ENCODE results near the gene ACP4.
A peak's percentile ranks its signal among the peaks of the same experiment; 100 is the strongest.
"Not testable (repeated sequence)": the region's sequence is repeated elsewhere in the genome, so short reads cannot be mapped to it uniquely, and the experiment has no call there.

Gene ACP4

DNA sequence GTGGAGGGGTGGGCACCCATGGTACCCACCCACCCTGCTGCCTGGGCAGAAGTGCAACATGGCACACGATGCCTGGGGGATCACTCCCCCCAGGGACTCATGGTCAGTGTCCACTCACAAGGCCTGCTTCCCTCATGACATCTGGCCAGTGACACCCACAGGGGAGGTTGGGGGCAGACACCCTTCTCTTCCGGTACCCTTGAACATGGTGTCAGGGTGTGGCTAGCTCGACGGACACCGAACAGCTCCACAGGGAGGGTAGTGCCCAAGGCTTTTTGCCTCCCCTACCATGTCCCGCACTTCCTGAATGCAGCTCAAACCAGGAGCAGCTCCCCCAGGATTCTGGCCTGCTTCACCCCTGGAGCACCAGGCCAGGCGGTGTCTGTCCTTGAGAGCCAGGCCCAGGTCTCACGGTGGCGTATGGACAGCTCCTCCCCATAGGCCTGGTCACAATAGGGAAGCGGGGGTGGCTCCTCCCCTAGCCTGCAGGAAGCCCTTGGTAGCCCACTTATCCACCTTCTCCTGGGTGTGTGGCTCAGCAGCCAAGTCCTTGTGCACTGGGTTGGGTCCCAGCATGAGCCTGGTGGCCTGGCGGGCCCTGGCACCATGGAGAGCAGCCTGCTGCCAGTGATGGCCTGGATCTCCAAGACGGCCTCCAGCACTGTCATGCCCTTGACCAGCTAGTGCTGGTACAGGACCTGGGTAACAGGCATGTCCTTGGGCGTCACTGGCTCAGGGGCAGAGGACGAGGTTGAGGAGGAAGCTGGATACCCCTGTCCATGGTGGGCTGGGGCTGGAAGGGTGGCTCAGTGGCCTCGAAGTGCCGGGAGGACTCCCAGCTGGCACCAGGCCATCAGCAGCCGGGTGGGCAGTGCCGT is 7.8 kb downstream of the ACP4 start:
- no peak for DNase-seq

DNA sequence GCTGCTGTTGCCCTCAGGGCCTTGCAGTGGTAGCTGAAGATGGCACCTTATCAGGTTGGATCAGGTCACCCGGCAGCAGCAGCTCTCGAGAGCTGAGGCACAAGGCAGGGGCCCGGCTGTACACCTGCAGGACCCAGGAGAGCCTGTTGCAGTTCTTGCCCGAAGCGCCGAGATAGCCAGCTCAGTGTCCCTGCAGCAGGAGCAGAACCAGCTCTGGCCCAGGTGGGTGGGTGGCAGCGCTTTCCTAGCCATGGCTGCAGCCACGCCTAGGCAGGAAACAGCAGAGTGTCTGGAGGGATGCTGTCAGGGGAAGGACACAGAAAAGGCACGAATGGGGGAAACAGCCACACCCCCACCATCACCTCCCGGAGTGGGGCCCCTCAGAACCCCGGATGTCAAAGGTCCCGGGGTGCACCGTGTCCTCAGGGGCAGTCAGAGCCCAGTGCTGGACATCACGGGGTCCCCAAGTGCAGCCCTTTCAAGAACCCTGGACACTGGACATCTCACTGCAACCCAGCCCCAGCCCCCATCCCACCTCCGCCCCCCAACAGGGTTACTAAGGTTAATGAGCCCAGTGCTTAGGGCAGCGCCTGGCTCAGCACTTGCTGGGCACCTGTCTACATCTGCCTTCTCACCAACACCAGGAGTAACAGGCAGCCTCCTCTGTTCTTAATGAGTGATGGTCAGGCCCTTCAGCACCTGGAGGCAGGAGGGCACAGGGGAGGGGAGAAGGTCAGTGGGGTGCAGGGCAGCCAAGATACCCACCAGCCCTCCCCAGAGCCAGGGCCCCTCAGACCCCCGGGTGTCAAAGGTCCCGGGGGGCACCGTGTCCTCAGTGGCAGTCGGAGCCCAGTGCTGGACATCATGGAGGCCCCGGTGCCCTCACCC is 8.7 kb downstream of the ACP4 start:
- no peak for DNase-seq

DNA sequence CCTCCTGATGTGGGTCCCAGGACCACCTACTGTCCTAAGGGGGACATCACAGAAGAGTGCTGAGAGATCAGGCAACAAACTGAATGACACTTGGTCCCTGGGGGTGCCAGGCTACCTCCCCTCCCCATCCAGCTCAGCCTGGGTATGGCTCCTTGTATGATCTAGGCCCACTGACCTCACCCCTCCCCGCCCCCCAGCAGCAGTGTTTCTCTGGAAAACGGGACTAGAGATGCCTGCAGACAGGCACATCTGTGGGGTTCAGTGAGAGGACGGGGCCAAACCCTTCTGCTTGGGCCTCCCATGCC is 9.3 kb downstream of the ACP4 start:
- DNase-seq: no peak

DNA sequence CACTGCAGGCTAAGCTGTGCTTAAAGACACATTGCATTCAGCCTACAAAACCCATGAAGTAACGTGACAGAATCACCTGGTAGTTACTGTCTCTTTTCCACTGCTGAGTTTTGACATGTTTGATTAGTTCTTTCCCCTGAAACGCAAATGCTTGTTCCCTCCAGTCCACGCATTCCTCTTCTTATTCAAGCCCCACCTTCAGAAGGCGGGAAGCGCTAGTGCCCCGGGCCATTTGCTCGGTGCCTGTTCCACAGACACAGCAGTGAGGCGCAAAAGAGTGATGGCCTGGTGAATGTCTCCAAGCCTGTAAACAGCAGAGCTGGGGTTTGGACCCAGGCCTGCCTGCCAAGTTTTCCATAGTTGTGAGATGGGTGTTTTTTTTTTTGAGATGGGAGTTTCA is 10.9 kb downstream of the ACP4 start:
- no peak for DNase-seq

DNA sequence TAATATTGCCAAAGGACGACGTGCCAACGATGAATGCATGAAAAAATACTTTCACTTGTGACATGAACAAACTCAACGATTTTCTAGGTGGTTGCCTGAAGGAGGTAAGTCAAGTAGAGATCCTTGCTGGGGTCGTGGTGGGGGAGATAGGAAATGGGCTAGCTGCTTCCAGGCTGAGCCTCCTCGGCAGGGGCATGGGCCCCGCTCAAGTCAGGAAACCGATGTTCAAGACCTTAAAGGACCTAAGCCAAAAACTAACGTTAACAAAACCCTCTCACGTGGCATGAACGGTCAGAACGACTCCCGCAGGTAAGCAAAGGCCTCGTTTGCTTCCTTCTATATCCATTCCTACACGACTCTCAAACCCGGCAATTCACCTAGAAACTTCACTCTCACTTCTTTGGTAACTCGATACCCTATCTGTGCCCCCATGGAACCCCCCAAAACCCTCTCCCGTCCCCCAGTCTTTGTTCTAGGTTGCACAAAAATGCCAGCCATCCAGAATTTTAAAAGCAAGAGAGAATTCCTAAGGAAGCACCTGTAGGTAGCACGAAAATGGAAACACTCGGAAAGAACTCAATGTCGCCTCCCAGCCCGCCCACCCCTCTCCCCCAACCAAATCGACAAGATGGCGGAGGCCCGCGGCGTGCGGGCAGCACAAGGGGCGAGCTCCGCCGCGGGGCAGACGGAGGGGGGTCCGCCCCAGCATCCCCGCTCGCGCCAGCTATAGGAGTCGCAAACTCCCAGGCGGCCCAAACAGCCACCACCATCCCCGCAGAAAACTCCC is 13.6 kb downstream of the ACP4 start:
- peak; percentile 59 for DNase-seq

DNA sequence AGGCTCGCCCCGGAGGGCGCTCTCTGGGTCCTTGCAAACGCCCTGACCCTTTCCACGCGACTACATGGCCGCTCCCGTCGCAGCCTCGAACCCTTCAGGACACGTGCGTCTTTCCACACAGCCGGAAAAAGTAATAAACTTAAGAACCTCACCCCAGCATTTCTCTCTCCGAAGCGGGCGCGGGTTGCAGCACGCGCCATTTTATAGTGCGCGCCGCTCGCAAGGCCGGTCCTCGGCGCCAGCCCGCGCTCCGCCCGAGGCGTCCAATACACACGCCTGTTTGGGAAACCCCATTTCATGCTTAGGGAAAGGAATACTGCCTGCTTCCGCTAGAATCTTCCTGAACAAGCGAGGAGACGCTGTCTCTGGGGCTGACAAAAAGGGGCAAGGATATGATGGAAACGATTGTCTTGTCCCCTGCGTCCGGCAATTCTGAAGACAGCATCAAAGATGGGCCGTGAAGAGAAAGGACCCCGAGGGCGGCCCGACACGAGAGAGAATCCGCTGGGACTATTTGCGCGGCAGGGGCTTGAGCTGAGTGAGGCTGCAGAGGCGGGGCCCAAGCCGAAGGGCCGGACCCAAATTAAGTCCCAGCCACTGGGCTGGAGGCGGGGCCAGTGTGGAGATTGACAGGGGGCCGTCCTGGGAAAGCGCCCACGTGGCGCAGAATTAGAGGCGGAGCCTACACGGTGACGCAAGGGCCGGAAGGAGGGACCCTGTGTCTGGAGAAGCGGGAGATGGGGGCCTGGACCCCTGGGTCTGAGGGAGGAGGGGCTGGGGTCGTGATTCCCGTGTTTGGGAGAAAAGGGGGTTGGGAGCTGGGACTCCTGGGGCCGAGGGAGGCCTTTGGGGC is 14.4 kb downstream of the ACP4 start:
- DNase-seq: peak; percentile 95

DNA sequence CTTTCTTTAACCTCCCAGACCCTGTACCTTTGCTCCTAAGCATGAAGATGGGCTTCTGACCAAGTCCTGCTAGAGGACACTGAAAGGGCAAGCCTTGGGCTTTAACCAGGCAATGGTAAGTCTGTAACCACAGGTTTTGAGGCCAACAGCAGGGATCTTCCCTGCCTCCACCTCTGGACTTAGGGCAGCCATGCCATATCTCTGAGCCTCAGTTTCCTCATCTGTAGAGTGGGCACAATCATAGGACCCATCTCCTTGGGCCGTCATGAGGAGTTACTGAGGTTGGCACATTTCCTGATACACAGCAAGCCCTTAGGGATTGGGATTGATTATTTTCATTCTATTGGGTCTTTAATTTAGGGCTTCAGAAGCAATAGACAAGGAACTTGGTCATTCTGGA is 18.6 kb downstream of the ACP4 start:
- no peak for DNase-seq

DNA sequence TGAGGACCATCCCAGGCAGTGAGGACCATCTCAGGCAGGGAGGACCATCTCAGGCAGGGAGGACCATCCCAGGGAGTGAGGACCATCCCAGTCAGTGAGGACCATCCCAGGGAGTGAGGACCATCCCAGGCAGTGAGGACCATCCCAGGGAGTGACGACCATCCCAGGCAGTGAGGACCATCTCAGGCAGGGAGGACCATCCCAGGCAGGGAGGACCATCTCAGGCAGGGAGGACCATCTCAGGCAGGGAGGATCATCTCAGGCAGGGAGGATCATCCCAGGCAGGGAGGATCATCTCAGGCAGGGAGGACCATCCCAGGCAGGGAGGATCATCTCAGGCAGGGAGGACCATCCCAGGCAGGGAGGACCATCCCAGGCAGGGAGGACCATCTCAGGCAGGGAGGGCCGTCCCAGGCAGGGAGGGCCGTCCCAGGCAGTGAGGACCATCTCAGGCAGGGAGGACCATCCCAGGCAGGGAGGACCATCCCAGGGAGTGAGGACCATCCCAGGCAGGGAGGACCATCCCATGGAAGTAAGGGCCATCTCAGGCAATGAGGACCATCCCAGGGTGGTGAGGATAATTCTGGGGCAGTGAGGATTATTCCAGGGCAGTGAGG is 21.5 kb downstream of the ACP4 start:
- not testable (repeated sequence) for DNase-seq

DNA sequence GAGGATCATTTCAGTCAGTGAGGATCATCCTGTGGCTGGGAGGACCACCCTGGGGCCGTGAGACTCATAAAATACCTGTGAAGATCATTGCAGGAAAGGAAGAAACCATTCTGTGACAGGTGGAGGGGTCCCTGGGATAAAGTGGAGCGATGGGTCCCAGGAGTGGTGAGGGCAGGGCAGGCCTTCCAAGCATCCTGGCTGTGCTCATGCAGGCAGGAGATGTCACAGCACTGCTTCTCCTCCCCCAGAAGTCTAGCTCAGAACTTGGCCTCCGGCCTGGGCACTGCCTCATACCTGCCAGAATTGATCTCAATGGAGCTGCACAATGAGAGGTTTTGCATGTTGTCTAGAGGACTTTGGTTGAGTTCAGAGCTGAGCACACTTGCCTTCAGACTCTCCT is 22.3 kb downstream of the ACP4 start:
- no peak for DNase-seq

DNA sequence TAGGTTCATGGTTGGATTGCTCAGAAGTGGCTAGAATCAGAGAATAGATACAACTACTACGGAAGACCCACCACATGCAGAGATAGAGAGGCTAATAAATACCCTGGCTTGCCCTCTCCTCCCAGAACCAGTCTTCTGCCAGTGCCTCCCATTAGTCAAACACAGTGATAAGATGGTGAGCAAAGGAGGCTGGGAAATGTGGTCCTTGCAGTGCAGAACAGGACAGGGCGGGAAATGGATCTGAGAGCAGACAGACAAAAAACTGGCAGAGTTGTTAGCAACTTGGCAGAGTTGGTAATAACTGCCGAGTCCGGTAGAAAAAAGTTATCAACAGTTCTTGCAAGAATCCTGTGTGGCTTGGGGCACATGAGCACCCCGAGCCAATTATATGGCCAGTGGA is 24.7 kb downstream of the ACP4 start:
- DNase-seq: no peak

DNA sequence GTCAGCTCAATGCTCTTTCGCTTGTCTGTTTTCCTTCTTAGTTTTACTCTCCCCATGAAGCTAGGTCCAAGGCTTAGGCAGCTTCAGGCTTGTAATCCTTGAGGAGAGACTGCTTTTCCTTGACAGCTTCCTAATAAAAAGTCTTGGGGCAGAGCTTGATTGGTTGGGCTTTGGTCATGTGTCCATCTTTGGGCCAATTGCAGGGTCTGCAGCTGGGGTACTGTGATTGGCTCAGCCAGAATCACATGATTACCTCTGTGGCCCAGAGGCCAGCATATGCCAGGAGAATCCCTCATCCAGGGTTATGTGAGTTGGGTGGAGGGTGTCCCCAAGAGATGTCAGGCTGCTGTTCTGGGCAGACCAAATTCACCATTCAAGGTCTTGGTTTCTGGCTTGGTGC is 25.2 kb downstream of the ACP4 start:
- no peak for DNase-seq

DNA sequence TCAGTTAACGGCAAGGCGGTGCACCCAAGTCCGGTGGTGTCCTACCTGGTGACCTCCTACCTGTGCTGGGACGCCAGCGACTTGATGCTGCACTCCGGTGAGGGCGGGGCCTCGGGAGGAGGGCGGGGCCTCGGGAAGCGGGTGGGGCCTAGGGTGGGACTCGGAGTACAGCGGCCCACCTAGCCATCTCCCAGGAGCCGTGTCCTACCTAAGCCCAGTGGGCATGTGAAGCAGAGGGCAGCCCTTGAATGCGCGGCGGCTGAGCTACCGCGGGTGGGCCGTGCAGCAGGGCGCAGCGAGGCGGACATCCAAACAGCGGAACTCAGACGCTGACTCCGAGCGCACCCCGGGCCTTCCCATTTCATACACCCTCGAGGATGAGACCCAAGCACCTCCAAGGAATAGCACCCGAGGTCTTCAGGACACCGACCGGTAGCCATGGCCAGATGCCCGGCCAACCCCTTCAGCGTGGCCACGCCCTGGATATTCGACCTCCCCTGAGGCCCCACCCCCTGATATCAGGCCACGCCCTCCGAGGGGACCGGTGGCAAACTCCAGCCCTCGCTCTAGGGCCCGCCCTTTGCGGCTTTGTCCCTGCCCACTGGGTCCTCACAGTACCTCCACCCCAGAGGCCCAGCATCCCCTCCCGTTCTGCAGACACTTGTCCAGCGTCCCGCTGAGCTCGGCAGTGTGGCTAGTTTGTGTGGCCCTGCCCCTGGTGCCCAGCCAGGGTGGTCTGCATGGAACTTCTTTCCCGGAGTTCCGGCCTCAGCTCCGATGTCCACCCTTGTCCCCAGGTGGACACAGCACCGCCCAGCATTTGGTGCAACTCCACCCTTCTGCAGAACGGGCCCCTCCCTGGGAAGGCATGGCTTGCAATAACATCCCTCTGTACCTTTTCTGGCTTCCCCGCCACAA is 28.0 kb downstream of the ACP4 start:
- peak; percentile 6 for DNase-seq

DNA sequence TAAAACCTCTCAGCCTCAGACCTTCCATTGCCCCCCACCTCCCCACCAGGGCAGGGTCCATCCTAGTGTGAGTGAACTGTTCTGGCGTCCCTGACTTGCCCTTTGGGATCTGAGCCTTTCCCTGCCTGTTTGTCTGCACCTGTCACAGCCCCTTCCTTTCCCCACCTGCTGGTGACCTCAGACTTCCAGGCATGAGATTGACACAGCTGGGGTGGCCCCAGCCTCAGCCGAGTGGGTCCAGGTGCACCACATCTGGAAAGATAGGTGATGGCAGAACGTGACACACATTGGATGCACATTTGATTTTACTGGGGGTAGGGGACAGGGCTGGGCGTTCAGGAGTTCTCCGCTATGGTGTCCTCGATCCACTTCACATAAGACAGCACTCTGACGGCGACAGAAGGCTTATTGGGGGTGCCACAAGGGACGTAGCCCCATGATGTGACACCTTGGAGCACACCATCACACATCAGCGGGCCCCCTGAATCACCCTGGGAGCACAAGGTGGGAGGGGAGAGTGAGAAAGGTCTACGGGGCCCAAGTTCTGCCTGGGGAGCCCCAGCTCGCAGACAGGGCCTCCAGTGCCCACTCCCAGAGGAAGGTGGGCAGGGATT is 28.8 kb downstream of the ACP4 start:
- DNase-seq: no peak

DNA sequence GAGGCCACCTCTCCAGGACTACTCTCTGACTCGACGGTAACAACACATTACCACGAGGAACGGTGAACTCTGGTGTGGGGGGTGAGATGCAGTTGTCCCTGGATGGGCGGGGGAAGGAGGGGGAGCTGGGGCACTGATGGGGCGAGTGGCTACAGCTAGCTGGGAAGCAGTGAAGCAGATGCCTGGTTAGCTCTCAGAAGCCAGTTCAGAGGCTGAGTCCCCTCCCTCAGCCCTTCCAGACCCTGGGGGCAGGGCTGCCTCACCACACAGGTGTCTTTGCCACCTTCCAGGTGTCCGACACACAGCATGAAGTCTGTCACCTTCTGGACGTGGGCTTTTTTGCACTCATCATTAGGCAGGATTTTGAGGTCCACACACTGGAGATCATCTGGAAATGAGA is 29.4 kb downstream of the ACP4 start:
- DNase-seq: no peak

DNA sequence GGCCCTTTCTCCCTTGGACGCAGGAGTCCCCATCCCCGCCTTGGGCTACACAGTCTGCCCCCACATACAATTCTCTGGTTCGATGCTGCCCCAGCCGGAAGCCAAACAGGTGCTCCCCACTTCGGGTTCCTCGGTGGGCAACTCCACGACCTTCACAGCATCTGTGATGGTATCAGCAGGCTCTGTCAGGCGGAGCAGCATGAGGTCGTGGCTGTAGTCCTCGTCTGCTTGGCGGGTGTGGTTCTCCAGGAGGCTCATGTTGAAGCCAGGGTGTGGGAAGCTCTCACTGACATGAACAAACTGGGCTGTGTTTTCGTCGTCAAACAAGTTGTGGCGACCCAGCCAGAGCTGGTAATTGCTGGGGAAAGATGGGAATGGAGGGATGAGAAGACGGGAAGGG is 29.9 kb downstream of the ACP4 start:
- no peak for DNase-seq

DNA sequence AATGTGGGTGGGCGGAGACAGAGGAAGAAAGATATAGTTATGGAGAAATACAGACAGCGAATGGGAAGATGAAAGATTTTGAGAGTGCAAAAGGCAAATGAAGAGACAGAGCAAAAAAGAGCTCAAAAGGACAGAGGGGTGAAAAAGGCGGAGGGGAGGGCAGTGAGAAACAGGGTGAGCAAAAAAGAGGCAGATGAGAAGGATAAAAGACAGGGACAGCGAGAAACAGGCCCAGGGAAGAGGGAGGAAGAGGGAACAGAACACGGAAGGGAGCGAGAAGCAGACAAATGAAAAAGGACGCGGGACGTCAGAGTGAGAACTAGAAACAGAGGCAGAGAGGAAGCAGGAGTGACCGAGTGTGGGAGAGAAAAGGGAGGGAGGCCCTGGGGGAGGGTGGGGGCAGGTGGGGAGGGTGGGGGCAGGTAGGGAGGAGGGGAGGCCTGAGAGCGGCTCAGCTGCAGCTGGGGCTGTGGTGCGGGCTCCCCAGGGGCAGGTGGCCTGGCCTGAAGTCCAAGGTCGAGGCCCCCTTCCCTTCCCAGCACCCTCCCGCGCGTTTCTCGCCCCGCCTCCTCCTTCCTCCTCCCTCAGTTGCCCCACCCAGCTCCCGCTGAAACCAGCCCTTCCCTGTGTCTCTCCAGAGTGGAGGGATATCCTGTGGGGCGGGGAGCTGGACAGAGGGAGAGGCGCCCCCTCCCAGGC is 30.5 kb downstream of the ACP4 start:
- DNase-seq: no peak

DNA sequence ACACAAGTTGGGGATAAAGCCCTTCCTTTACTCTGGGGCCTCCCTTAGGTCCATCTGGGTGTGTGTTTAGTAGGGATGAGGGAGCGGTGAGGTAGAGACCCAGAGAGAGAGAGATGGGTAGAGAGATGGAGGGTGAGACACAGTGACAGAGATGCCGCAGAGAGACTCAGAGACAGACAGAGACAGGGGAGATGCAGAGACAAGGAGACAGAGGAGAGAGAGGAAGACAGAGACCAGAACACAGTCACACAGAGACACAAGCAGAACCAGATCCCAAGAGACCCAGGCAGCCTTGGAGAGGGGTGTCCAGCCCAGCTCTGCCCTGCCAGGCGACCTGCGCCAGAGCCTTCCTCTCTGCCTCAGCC is 31.0 kb downstream of the ACP4 start:
- no peak for DNase-seq

DNA sequence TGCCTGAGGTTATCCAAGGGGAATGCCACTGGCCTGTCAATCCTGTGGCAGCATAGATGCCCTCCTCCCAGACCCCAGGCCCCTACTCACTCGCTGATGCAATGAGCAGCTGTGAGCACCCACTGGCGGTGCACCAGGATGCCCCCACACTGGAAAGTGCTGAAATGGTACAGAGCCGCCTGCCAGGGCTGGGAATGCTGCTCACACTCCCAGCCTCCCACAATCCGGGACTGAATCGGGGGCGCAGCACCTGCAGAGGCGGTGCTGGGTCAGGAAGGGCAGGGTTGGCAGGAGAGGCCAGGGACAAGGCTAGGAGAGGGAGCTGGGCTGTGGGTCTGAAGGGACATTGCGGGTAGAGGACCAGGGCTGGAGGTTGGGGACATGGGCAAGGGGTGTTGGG is 31.4 kb downstream of the ACP4 start:
- DNase-seq: no peak

DNA sequence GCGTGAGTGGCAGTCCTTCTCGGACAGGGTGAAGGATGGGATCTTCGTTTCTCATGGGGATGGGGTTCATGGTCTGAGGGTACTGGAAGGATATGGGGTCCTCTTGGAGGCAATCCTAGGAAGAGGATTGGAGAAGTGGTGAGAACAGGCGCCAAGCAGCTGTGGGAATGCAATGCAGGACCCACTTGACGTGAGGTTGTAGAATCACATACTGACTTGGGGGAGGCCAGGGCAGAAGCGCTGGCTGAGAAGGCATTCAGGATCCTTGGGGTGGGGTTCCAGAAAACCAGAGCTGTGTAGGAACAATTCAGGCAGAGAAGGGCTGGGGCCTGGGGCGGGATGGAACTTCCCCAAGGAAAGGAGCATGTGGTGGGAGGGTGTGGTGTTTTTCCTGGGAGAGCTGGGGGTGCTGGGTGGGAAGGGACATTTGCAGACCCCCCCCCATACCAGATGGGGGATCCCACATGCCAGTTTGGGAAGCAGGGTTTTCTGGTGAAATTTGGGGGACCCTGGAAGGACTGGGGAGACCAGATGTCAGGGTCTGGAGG is 32.5 kb downstream of the ACP4 start:
- DNase-seq: no peak
